A673 (cell line): ENCODE results near the gene UBTD1. TPM values are rescaled to one million over a fixed set of nuclear protein-coding genes. Genes with fewer than 3 reads are reported as not detected.
"Not testable (repeated sequence)": the region's sequence is repeated elsewhere in the genome, so short reads cannot be mapped to it uniquely, and the experiment has no call there.

Source experiments
- BruUV-seq: library from RNA; stranded (reverse); fragments of 400-500 nt; replicated peaks from 2 replicates; lab custom pipeline; 2021; lab: Mats Ljungman, UMichigan
- CTCF ChIA-PET: fragments of 300-600 bp; sonication (Branson Sonifier 250); formaldehyde crosslinking; loops from one replicate; lab custom pipeline; 2022; ENCODE audit warnings: antibody characterized with exemption; lab: Charles Lee
- POLR2A ChIA-PET: fragments of 300-600 bp; sonication (Branson Sonifier 250); formaldehyde crosslinking; loops from one replicate; lab custom pipeline; 2022; ENCODE audit warnings: antibody characterized with exemption; ENCODE audit not compliant: low non-redundant PET; lab: Charles Lee
- DNase-seq: peaks from one replicate; pipeline ENCODE4 v3.0.0-alpha.2; 2015; ENCODE audit warnings: low spot score
- H3K27ac ChIP-seq: fragments of 200-600 bp; sonication (generic); 2 replicates; pipeline ENCODE4 v1.5.1; 2016; ENCODE audit warnings: mixed run types, low read depth, mild to moderate bottlenecking, mixed read lengths, antibody characterized with exemption, low read length; ENCODE audit not compliant: poor library complexity, severe bottlenecking
- H3K27me3 ChIP-seq: fragments of 200-600 bp; sonication (generic); replicated peaks from 2 replicates; pipeline ENCODE4 v1.6.1; 2017; ENCODE audit warnings: mixed run types, low read depth, mild to moderate bottlenecking, mixed read lengths, antibody characterized with exemption, low read length; ENCODE audit not compliant: insufficient read depth, poor library complexity
- H3K36me3 ChIP-seq: fragments of 200-600 bp; sonication (generic); 2 replicates; pipeline ENCODE4 v1.6.1; 2016; ENCODE audit warnings: mixed run types, mild to moderate bottlenecking, mixed read lengths, antibody characterized with exemption, low read length; ENCODE audit not compliant: insufficient read depth, poor library complexity, severe bottlenecking
- H3K4me1 ChIP-seq: fragments of 200-600 bp; sonication (generic); 2 replicates; pipeline ENCODE4 v1.6.1; 2017; ENCODE audit warnings: mixed run types, mild to moderate bottlenecking, mixed read lengths, antibody characterized with exemption, low read length; ENCODE audit not compliant: insufficient read depth, poor library complexity, severe bottlenecking
- H3K4me3 ChIP-seq: fragments of 200-600 bp; sonication (generic); 2 replicates; pipeline ENCODE4 v1.5.1; 2016; ENCODE audit warnings: low read depth, mixed run types, mild to moderate bottlenecking, mixed read lengths, low read length; ENCODE audit not compliant: poor library complexity, severe bottlenecking
- H3K9me3 ChIP-seq: fragments of 200-600 bp; sonication (generic); 2 replicates; pipeline ENCODE4 v1.6.1; 2016; ENCODE audit warnings: mixed run types, low read depth, mild to moderate bottlenecking, mixed read lengths, antibody characterized with exemption, low read length; ENCODE audit not compliant: poor library complexity, severe bottlenecking
- CTCF ChIP-seq: fragments of 300-800, 200-600 bp; sonication (generic); conservative IDR thresholded peaks from 2 replicates; pipeline ENCODE4 v1.5.1; 2017; ENCODE audit warnings: low read depth, mild to moderate bottlenecking, antibody characterized with exemption, low read length, moderate library complexity, mixed read lengths
- EZH2 ChIP-seq: fragments of 200-600 bp; sonication (generic); IDR thresholded peaks from 2 replicates; pipeline ENCODE4 v1.6.1; 2017; ENCODE audit warnings: borderline replicate concordance, low read depth, mild to moderate bottlenecking, mixed read lengths, antibody characterized with exemption, low read length; ENCODE audit not compliant: poor library complexity, severe bottlenecking
- intact Hi-C: fragments of 100-400 bp; cut with micrococcal nuclease; formaldehyde crosslinking; loops from one replicate; pipeline ENCODE4 v1.10.0; 2022; ENCODE audit not compliant: unreplicated experiment
- total RNA-seq: library from RNA; stranded (reverse); gene quantifications from 2 replicates; pipeline ENCODE4 v1.2.3, GENCODE V29; 2021

The UBTD1 gene
- total RNA-seq, 1 experiment from 2014 or later, result 3.1 TPM

GRCh38 chr10:97561386-97562077, 62.8 kb downstream of the UBTD1 start:
- H3K4me3 ChIP-seq, H3K27ac ChIP-seq, H3K36me3 ChIP-seq, CTCF ChIA-PET, H3K4me1 ChIP-seq, H3K9me3 ChIP-seq, BruUV-seq, H3K27me3 ChIP-seq, intact Hi-C loops, DNase-seq, POLR2A ChIA-PET: not testable (repeated sequence)

- BruUV-seq, H3K4me3 ChIP-seq, CTCF ChIA-PET, intact Hi-C loops, H3K27ac ChIP-seq, H3K9me3 ChIP-seq, DNase-seq, POLR2A ChIA-PET, H3K27me3 ChIP-seq, H3K36me3 ChIP-seq, H3K4me1 ChIP-seq: not testable (repeated sequence)
Measured at GRCh38 chr10:97562329-97562728, 63.6 kb downstream of the UBTD1 start.

- no peaks in the 10 kb centered on the region for H3K4me1 ChIP-seq
- ChIA-PET POLR2A (no interaction called here), CTCF (no interaction called here)
- intact Hi-C loops, result no loop called here
- no peaks in the 10 kb centered on the region for H3K36me3 ChIP-seq
- H3K4me3 ChIP-seq, result no peak overlapping the region
- no peaks in the 10 kb centered on the region for H3K27me3 ChIP-seq
- no peaks in the 10 kb centered on the region for H3K9me3 ChIP-seq
- no TSS peak for BruUV-seq
- TF ChIP-seq EZH2 (no peak), CTCF (no peak)
- no peak for DNase-seq
- no peak overlapping the region for H3K27ac ChIP-seq
Measured at GRCh38 chr10:97563337-97563736, 64.6 kb downstream of the UBTD1 start.

- H3K27ac ChIP-seq, result no peak overlapping the region
- POLR2A ChIA-PET, result no interaction called here
- no peak overlapping the region for H3K4me3 ChIP-seq
- no peaks in the 10 kb centered on the region for H3K36me3 ChIP-seq
- H3K27me3 ChIP-seq, result no peaks in the 10 kb centered on the region
- BruUV-seq, result no TSS peak
- H3K4me1 ChIP-seq, result no peaks in the 10 kb centered on the region
- intact Hi-C loops, result no loop called here
- no peak for DNase-seq
- H3K9me3 ChIP-seq, result no peaks in the 10 kb centered on the region
- CTCF ChIA-PET, result no interaction called here
- TF ChIP-seq EZH2 (no peak), CTCF (no peak)
Measured at GRCh38 chr10:97564776-97565175, 66.1 kb downstream of the UBTD1 start.
